H9 (cell line): Measurements from ENCODE around the gene CCBE1. TPM values are rescaled to one million over a fixed set of nuclear protein-coding genes. Genes with fewer than 3 reads are reported as not detected.

Source experiments
- DNase-seq: peaks from one replicate; pipeline ENCODE4 v3.0.0-alpha.2; 2017
- H2AFZ ChIP-seq: one replicate; pipeline ENCODE4 v1.6.1; 2013; ENCODE audit warnings: mild to moderate bottlenecking, low read length, control low read depth, moderate library complexity
- H2AK5ac ChIP-seq: 2 replicates; pipeline ENCODE4 v1.6.1; 2013; ENCODE audit warnings: low read length, control low read depth, mixed read lengths; ENCODE audit not compliant: insufficient read length
- H2BK120ac ChIP-seq: one replicate; pipeline ENCODE4 v1.6.1; 2013; ENCODE audit warnings: low read depth, mild to moderate bottlenecking, low read length, control low read depth, inconsistent platforms; ENCODE audit not compliant: poor library complexity, severe bottlenecking
- H2BK12ac ChIP-seq: 2 replicates; pipeline ENCODE4 v1.6.1; 2013; ENCODE audit warnings: low read length, control low read depth, mixed read lengths, low read depth; ENCODE audit not compliant: insufficient read length
- H2BK15ac ChIP-seq: 2 replicates; pipeline ENCODE4 v1.6.1; 2013; ENCODE audit warnings: low read depth, low read length, control low read depth
- H2BK20ac ChIP-seq: one replicate; pipeline ENCODE4 v1.6.1; 2013; ENCODE audit warnings: low read depth, mild to moderate bottlenecking, low read length, control low read depth, inconsistent platforms; ENCODE audit not compliant: poor library complexity, severe bottlenecking
- H2BK5ac ChIP-seq: 2 replicates; pipeline ENCODE4 v1.6.1; 2013; ENCODE audit warnings: low read length, control low read depth, mixed read lengths; ENCODE audit not compliant: insufficient read length
- H3K14ac ChIP-seq: 2 replicates; pipeline ENCODE4 v1.6.1; 2013; ENCODE audit warnings: low read length, control low read depth; ENCODE audit not compliant: insufficient read depth
- H3K18ac ChIP-seq: 2 replicates; pipeline ENCODE4 v1.6.1; 2013; ENCODE audit warnings: low read depth, mild to moderate bottlenecking, mixed read lengths, low read length, control low read depth; ENCODE audit not compliant: insufficient read length
- H3K23ac ChIP-seq: 2 replicates; pipeline ENCODE4 v1.6.1; 2013; ENCODE audit warnings: low read length, control low read depth, mixed read lengths, low read depth; ENCODE audit not compliant: insufficient read length
- H3K23me2 ChIP-seq: 2 replicates; pipeline ENCODE4 v1.6.1; 2013; ENCODE audit warnings: low read depth, mild to moderate bottlenecking, mixed read lengths, low read length, control low read depth; ENCODE audit not compliant: insufficient read length, poor library complexity, severe bottlenecking
- H3K27ac ChIP-seq: 2 replicates; pipeline ENCODE4 v1.5.1; 2013; ENCODE audit warnings: low read length, control low read depth, mixed read lengths, low read depth; ENCODE audit not compliant: insufficient read length
- H3K27me3 ChIP-seq: 2 replicates; pipeline ENCODE4 v1.6.1; 2013; ENCODE audit warnings: low read length, control low read depth, inconsistent platforms; ENCODE audit not compliant: insufficient read depth
- H3K4ac ChIP-seq: 2 replicates; pipeline ENCODE4 v1.6.1; 2013; ENCODE audit warnings: low read depth, mild to moderate bottlenecking, control low read depth, inconsistent platforms, low read length, moderate library complexity
- H3K4me1 ChIP-seq: 2 replicates; pipeline ENCODE4 v1.6.1; 2013; ENCODE audit warnings: low read length, control low read depth, inconsistent platforms; ENCODE audit not compliant: insufficient read depth
- H3K4me2 ChIP-seq: 2 replicates; pipeline ENCODE4 v1.6.1; 2013; ENCODE audit warnings: low read length, control low read depth, mixed read lengths; ENCODE audit not compliant: insufficient read length, insufficient read depth
- H3K56ac ChIP-seq: 2 replicates; pipeline ENCODE4 v1.6.1; 2013; ENCODE audit warnings: low read depth, mild to moderate bottlenecking, mixed read lengths, low read length, control low read depth; ENCODE audit not compliant: insufficient read length
- H3K79me1 ChIP-seq: 2 replicates; pipeline ENCODE4 v1.6.1; 2013; ENCODE audit warnings: low read depth, mild to moderate bottlenecking, moderate library complexity, low read length, control low read depth, inconsistent platforms; ENCODE audit not compliant: insufficient read depth, poor library complexity, severe bottlenecking
- H3K79me2 ChIP-seq: 2 replicates; pipeline ENCODE4 v1.6.1; 2013; ENCODE audit warnings: low read length, control low read depth, inconsistent platforms; ENCODE audit not compliant: insufficient read depth
- H3K9ac ChIP-seq: 2 replicates; pipeline ENCODE4 v1.6.1; 2013; ENCODE audit warnings: low read length, control low read depth, mixed read lengths; ENCODE audit not compliant: insufficient read length; ENCODE audit errors: extremely low read depth
- H3K9me3 ChIP-seq: one replicate; pipeline ENCODE4 v1.6.1; 2013; ENCODE audit warnings: low read depth, low read length, inconsistent platforms; ENCODE audit not compliant: control insufficient read depth
- H3T11ph ChIP-seq: one replicate; pipeline ENCODE4 v1.6.1; 2013; ENCODE audit warnings: mild to moderate bottlenecking, low read length, control low read depth, inconsistent platforms
- H4K20me1 ChIP-seq: one replicate; pipeline ENCODE4 v1.6.1; 2013; ENCODE audit not compliant: control insufficient read depth, insufficient read length, insufficient read depth
- H4K5ac ChIP-seq: 2 replicates; pipeline ENCODE4 v1.6.1; 2013; ENCODE audit warnings: low read depth, mild to moderate bottlenecking, mixed read lengths, low read length, control low read depth; ENCODE audit not compliant: insufficient read length
- H4K8ac ChIP-seq: replicated peaks from 2 replicates; pipeline ENCODE4 v1.6.1; 2013; ENCODE audit warnings: low read length, control low read depth, mixed read lengths, low read depth; ENCODE audit not compliant: insufficient read length
- H4K91ac ChIP-seq: 2 replicates; pipeline ENCODE4 v1.6.1; 2013; ENCODE audit warnings: low read depth, mild to moderate bottlenecking, moderate library complexity, mixed read lengths, low read length, control low read depth; ENCODE audit not compliant: insufficient read length
- H3K27ac Mint-ChIP-seq, 3 experiments: 2 replicates in 2 of 3; 3 replicates in 1 of 3; pipeline ENCODE4 v1.8.0; 2020 to 2021; ENCODE audit warnings: mixed read lengths in 3 of 3, mild to moderate bottlenecking in 1 of 3, moderate library complexity in 1 of 3
- H3K27me3 Mint-ChIP-seq: 2 replicates; pipeline ENCODE4 v1.8.0; 2021; ENCODE audit warnings: low read depth, mild to moderate bottlenecking, moderate library complexity, mixed read lengths
- H3K36me3 Mint-ChIP-seq, 3 experiments: 2 replicates in 2 of 3; 3 replicates in 1 of 3; pipeline ENCODE4 v1.8.0; 2020 to 2021; ENCODE audit warnings: low read depth in 3 of 3, mixed read lengths in 3 of 3; ENCODE audit not compliant: insufficient read depth in 1 of 3
- H3K4me1 Mint-ChIP-seq, 2 experiments: 2 replicates each; pipeline ENCODE4 v1.8.0; 2020; ENCODE audit warnings: mixed read lengths in 2 of 2
- H3K4me3 Mint-ChIP-seq, 2 experiments: 2 replicates in 1 of 2; 3 replicates in 1 of 2; pipeline ENCODE4 v1.8.0; 2020 to 2021; ENCODE audit warnings: mild to moderate bottlenecking in 2 of 2, mixed read lengths in 2 of 2, moderate library complexity in 1 of 2
- H3K9me3 Mint-ChIP-seq, 2 experiments: 2 replicates in 1 of 2; 3 replicates in 1 of 2; pipeline ENCODE4 v1.8.0; 2020; ENCODE audit warnings: mild to moderate bottlenecking in 2 of 2, mixed read lengths in 2 of 2, moderate library complexity in 1 of 2
- CTCF ChIP-seq: fragments of 200-600 bp; sonication (generic); conservative IDR thresholded peaks from 3 replicates; pipeline ENCODE4 v1.8.0; 2021; ENCODE audit warnings: antibody characterized with exemption, mild to moderate bottlenecking
- WGBS: extraction: QIAGEN DNeasy Blood & Tissue Kit; methylation state at CpG from one replicate; pipeline ENCODE4 v1.1.7; 2013; ENCODE audit warnings: missing lambda C conversion rate, low lambda C conversion rate, mixed read lengths; ENCODE audit not compliant: insufficient read length; ENCODE audit errors: extremely low coverage; 5-methylcytosine and 5-hydroxymethylcytosine counted together
- total RNA-seq: library from RNA; stranded (reverse); gene quantifications from 2 replicates; pipeline ENCODE4 v1.2.1, GENCODE V29; 2021

CCBE1 gene
- total RNA-seq, 1 experiment from 2014 or later: 0.39 TPM

GRCh38 chr18:59382383-59382782 is 314.8 kb downstream of the CCBE1 start:
- peaks cover 18 to 38% of the 10 kb centered on the region in 2 experiments for H3K4me1 Mint-ChIP-seq
- Histone ChIP-seq H3K18ac (no peak overlapping the region), H3K23me2 (no peaks in the 10 kb centered on the region), H2AFZ (no peak overlapping the region), H3K27me3 (no peaks in the 10 kb centered on the region), H4K5ac (no peak overlapping the region), H2BK12ac (no peak overlapping the region), H3T11ph (no peak overlapping the region), H3K14ac (no peak overlapping the region), H3K9me3 (no peaks in the 10 kb centered on the region), H3K23ac (no peak overlapping the region), H3K4me1 (no peaks in the 10 kb centered on the region), H3K79me2 (no peaks in the 10 kb centered on the region), H3K27ac (no peak overlapping the region), H3K4ac (no peak overlapping the region), H2BK120ac (no peak overlapping the region), H3K56ac (no peak overlapping the region), H3K4me2 (no peak overlapping the region), H2BK20ac (no peak overlapping the region), H2AK5ac (no peak overlapping the region), H4K8ac (no peak overlapping the region), H4K91ac (no peak overlapping the region), H2BK5ac (no peak overlapping the region), H4K20me1 (no peaks in the 10 kb centered on the region), H2BK15ac (no peak overlapping the region), H3K79me1 (no peaks in the 10 kb centered on the region), H3K9ac (no peak overlapping the region)
- no CpG with 5 or more reads among the region's 7 CpGs for WGBS
- no peak for TF ChIP-seq CTCF
- no peak overlapping the region for H3K27ac Mint-ChIP-seq
- no peaks in the 10 kb centered on the region; a peak in 2 of 5 replicates for H3K9me3 Mint-ChIP-seq
- H3K36me3 Mint-ChIP-seq: no peaks in the 10 kb centered on the region
- H3K4me3 Mint-ChIP-seq: no peak overlapping the region
- DNase-seq: no peak
- H3K27me3 Mint-ChIP-seq: peaks cover 63% of the 10 kb centered on the region
